ENCODE measurements around the gene ARL15. TPM values are rescaled to one million over a fixed set of nuclear protein-coding genes. Genes with fewer than 3 reads are reported as not detected.

Gene ARL15
- total RNA-seq, 1 donor from 2014 or later = 102 TPM

DNA sequence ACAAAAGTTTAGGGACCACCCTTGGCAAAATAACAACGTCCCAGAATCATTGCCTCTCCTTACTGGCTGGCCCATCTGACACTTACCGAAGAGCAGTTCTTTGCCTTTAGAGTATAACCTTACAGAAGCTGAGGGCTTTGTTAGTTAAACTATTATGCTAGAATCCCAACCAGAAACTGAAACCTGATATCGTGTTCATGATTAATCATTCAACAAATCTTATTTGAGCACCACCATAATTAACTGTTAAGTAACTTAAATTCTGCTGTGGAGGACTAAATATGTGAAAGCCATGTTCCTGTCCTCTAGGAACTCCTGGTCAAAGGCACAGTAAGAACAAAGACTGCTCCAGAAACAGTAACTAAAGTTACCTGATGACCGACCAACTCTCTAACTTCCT lies 104.9 kb downstream of the ARL15 start:
- Mint-ChIP-seq H3K4me3 (ENCODE audit: unreplicated experiment) (no peak overlapping the region), H3K4me1 (ENCODE audit: unreplicated experiment) (peaks cover 12% of the 10 kb centered on the region), H3K36me3 (ENCODE audit: low read depth, unreplicated experiment) (peaks cover 9% of the 10 kb centered on the region), H3K27me3 (ENCODE audit: unreplicated experiment) (peaks cover 1% of the 10 kb centered on the region), H3K9me3 (ENCODE audit: unreplicated experiment) (no peaks in the 10 kb centered on the region), H3K27ac (ENCODE audit: unreplicated experiment) (no peak overlapping the region)
- TF ChIP-seq CTCF (IDR thresholded peaks at IDR 0.05; ENCODE audit: unreplicated experiment) = no peak
- no peak for DNase-seq (ENCODE audit: low spot score)

DNA sequence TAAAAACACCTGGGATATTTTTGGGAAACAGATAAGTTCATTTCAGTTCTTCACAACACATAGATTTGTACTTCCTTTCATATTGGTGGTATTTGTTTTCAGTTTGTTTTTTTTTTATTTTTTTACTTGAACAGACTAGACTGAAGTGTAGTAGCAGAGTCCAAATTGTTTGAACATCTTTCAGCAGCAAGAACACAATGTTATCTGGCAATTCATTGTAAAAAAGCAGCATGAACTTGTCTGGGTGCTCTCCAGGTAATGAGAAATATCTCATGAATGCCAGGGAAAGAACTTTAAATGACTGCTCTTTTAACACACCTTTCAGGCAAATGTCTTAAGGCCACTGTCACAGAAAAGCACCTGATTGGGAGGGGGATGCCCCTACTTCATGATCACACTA lies 113.4 kb downstream of the ARL15 start:
- peaks cover 1% of the 10 kb centered on the region for H3K27me3 Mint-ChIP-seq (ENCODE audit: unreplicated experiment)
- no peak for DNase-seq (ENCODE audit: low spot score)
- TF ChIP-seq CTCF (IDR thresholded peaks at IDR 0.05; ENCODE audit: unreplicated experiment) = no peak
- peaks cover 5% of the 10 kb centered on the region for H3K36me3 Mint-ChIP-seq (ENCODE audit: low read depth, unreplicated experiment)
- no peak overlapping the region for H3K27ac Mint-ChIP-seq (ENCODE audit: unreplicated experiment)
- H3K4me3 Mint-ChIP-seq (ENCODE audit: unreplicated experiment) = no peak overlapping the region
- no peaks in the 10 kb centered on the region for H3K9me3 Mint-ChIP-seq (ENCODE audit: unreplicated experiment)
- H3K4me1 Mint-ChIP-seq (ENCODE audit: unreplicated experiment) = peaks cover 17% of the 10 kb centered on the region

DNA sequence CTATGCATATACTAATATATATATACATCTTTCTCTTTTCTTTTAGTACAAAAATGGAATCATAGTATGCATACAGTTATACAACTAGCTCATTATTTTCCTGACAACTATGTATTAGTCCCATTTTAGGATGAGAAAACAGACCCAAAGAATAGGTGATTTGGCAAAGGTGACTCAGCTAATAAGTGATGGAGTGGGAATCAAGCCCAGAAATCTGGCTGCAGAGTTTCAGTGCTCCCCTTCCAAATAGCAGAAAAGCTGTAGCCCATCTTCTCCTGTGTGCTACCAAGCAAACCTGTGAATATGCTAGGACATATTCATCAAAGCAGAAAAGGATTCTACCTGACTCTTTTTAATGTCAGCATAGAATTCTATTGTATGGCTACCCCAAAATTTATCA lies 114.7 kb downstream of the ARL15 start:
- peaks cover 1% of the 10 kb centered on the region for H3K27me3 Mint-ChIP-seq (ENCODE audit: unreplicated experiment)
- H3K4me1 Mint-ChIP-seq (ENCODE audit: unreplicated experiment) = peaks cover 17% of the 10 kb centered on the region
- no peaks in the 10 kb centered on the region for H3K36me3 Mint-ChIP-seq (ENCODE audit: low read depth, unreplicated experiment)
- no peak overlapping the region for H3K27ac Mint-ChIP-seq (ENCODE audit: unreplicated experiment)
- no peak for TF ChIP-seq CTCF (IDR thresholded peaks at IDR 0.05; ENCODE audit: unreplicated experiment)
- no peaks in the 10 kb centered on the region for H3K9me3 Mint-ChIP-seq (ENCODE audit: unreplicated experiment)
- H3K4me3 Mint-ChIP-seq (ENCODE audit: unreplicated experiment) = no peak overlapping the region
- no peak for DNase-seq (ENCODE audit: low spot score)

- TF ChIP-seq CTCF (IDR thresholded peaks at IDR 0.05; ENCODE audit: unreplicated experiment) = no peak
- peaks cover 17% of the 10 kb centered on the region for H3K4me1 Mint-ChIP-seq (ENCODE audit: unreplicated experiment)
- no peaks in the 10 kb centered on the region for H3K9me3 Mint-ChIP-seq (ENCODE audit: unreplicated experiment)
- no peak overlapping the region for H3K27ac Mint-ChIP-seq (ENCODE audit: unreplicated experiment)
- H3K36me3 Mint-ChIP-seq (ENCODE audit: low read depth, unreplicated experiment) = no peaks in the 10 kb centered on the region
- no peak for DNase-seq (ENCODE audit: low spot score)
- no peak overlapping the region for H3K4me3 Mint-ChIP-seq (ENCODE audit: unreplicated experiment)
- H3K27me3 Mint-ChIP-seq (ENCODE audit: unreplicated experiment) = no peaks in the 10 kb centered on the region
Observed at GRCh38 chr5:54194318-54194717, 116.1 kb downstream of the ARL15 start.

DNA sequence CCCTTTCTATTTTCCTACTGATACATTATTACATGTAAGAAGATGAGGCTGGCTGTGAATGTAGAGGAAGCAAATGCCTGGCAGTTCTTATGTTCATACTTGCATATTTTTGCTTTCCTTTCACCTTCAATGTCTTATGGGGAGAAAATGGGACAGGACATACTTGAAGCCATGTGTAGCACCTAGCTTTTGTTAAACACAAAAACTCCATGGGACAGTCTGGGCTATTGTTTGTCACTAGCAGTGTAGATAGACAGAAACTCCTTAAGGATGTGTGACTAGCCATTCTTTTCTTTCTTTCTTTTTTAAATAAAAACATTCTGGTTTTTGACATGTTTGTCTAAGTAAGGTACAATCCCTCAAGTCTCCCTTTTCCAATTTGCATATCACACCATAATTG lies 122.7 kb downstream of the ARL15 start:
- TF ChIP-seq CTCF (IDR thresholded peaks at IDR 0.05; ENCODE audit: unreplicated experiment) = no peak
- no peak overlapping the region for H3K27ac Mint-ChIP-seq (ENCODE audit: unreplicated experiment)
- DNase-seq (ENCODE audit: low spot score) = no peak
- no peaks in the 10 kb centered on the region for H3K9me3 Mint-ChIP-seq (ENCODE audit: unreplicated experiment)
- H3K4me1 Mint-ChIP-seq (ENCODE audit: unreplicated experiment) = peaks cover 27% of the 10 kb centered on the region
- no peak overlapping the region for H3K4me3 Mint-ChIP-seq (ENCODE audit: unreplicated experiment)
- H3K36me3 Mint-ChIP-seq (ENCODE audit: low read depth, unreplicated experiment) = no peaks in the 10 kb centered on the region
- H3K27me3 Mint-ChIP-seq (ENCODE audit: unreplicated experiment) = no peaks in the 10 kb centered on the region

Measured in endothelial cell (in vitro differentiated cells).